Spleen (tissue), 7 donors: Measurements from ENCODE around the gene HMCN2.

Source experiments
- CTCF ChIP-seq, 11 experiments: fragments of 200-600 bp in 7 of 11; fragments of 450-650 bp in 4 of 11; sonication (generic) in 4 of 11; IDR thresholded peaks in 8 of 11; conservative IDR thresholded peaks in 3 of 11; 1 replicate in 7 of 11; 2 replicates in 4 of 11; pipeline versions ENCODE4 v1.4.0 to v1.8.0; 2016 to 2021; ENCODE audit warnings: antibody characterized with exemption in 11 of 11, inconsistent platforms in 4 of 11, mild to moderate bottlenecking in 1 of 11
- POLR2A ChIP-seq, 3 donors: fragments of 450-650 bp; IDR thresholded peaks; one replicate each; pipeline ENCODE4 v1.5.1; 2017; ENCODE audit warnings: antibody characterized with exemption in 3 of 3, mild to moderate bottlenecking in 1 of 3
- POLR2AphosphoS5 ChIP-seq, 3 donors: sonication (generic); formaldehyde crosslinking; IDR thresholded peaks; one replicate each; pipeline ENCODE4 v1.5.1; 2017; ENCODE audit warnings: antibody characterized with exemption in 3 of 3
- donor health status: DM: no; HTN: no; CAD: no; lungs with moderate emphysema.
- donor health status: DM: no; HTN: no; CAD: no.
- donor health status: DM: no; HTN: no; CAD: no.

- TF ChIP-seq CTCF (IDR thresholded peaks at IDR 0.05 in 8 of 11, conservative IDR thresholded peaks at IDR 0.05 in 3 of 11) (no peak), POLR2A (IDR thresholded peaks at IDR 0.05) (no peak), POLR2AphosphoS5 (IDR thresholded peaks at IDR 0.05) (no peak)
These were observed 205.4 kb downstream of the HMCN2 start for GRCh38 chr9:130470950-130471349.
